Activated gamma-delta T cell treated with anti-CD3 and anti-CD28 coated beads, Interleukin-2, amount 50 U/mL, for 16 hours (primary cell): ENCODE measurements around the gene SLC24A3.

Experiments used
- DNase-seq: peaks from one replicate; pipeline ENCODE4 v3.0.0-alpha.2; 2020; ENCODE audit warnings: low read depth

The SLC24A3 gene

GRCh38 chr20:19713822-19714578 is 501.6 kb downstream of the SLC24A3 start:
- no peak for DNase-seq

- DNase-seq, result no peak
Observed at GRCh38 chr20:19714579-19714840, 502.1 kb downstream of the SLC24A3 start.

- no peak for DNase-seq
Observed at GRCh38 chr20:19715986-19716385, 503.5 kb downstream of the SLC24A3 start.

DNA sequence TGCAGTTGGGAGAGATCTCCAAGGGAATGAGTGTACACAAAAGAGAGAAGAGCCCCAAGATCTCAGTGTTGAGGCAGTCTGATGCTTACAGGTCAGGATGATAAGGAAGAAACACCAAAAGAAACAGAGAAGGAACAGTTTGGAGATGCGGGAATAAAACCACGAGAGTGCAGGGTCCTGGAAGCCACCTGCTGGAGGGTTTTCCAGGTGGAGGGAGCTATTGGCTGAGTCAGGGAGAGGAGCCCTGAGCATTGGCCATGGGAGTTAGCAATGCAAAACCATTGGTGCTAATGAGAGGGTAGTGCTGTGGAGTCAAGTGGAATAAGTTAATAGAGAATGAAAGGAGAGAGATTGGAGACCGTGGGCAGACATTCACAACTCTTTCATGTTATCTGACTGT is 506.4 kb downstream of the SLC24A3 start:
- DNase-seq, result no peak

GRCh38 chr20:19720991-19721390 is 508.5 kb downstream of the SLC24A3 start:
- no peak for DNase-seq

GRCh38 chr20:19723051-19723450 is 510.6 kb downstream of the SLC24A3 start:
- no peak for DNase-seq

DNA sequence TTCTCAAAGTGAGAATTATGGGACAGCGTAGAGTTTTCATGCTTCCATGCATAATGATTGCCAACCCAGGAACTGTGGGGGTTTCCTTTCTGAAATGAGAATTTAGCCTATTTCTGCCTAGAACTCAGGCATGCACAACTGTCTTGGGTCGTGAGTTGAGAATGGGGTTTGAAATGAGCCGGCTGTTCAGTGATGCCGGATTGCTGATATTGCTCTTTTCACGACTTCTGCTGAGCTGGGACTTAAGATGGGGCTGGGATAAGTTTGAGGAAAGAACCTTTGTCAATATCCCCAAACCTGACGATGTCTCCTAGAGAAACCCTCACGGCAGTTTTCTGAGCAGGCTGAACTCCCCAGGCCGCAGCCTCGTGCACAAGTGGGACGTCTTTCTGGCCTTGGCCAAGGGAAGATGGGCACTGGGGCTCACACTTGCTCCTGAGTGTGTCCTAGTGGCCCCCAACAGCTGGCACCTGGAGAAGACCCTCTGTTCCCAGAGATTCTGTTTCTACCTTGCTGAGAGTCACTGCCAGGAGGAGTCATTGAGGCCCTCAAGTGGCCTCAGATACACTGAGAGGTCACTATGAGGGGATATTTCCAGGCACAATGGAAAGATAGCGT is 511.5 kb downstream of the SLC24A3 start:
- no peak for DNase-seq

GRCh38 chr20:19725373-19725772 is 512.9 kb downstream of the SLC24A3 start:
- DNase-seq, result no peak

- no peak for DNase-seq
Observed at GRCh38 chr20:19725814-19726525, 513.5 kb downstream of the SLC24A3 start.

DNA sequence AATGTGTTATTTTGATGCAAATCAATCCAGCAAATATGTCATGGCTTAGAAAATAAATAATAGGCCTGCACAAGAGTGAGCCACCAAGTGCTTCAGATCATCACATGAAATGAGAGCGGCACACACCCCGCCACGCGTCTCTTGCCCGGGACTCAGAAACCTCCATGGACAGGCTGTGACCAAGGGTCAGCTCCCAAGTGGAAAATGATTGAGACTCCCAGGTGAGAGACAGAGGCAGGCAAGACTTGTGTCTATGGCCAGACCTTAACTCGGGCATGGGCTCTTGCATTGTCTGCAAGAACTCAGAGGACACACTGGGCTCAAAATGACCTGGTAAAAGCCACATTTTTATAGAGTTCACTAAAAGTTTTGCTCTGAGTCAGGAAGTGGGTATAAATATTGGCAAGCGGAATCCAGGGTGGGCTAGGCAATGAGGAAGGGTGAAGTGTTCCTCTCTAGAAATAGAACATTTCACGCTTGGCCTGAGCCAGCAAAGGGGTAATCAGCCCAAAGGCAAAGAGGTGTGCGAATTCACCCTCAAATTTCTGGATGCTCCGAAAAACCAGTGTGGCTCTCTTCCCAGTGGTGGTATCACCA is 514.9 kb downstream of the SLC24A3 start:
- no peak for DNase-seq

GRCh38 chr20:19729672-19730071 is 517.2 kb downstream of the SLC24A3 start:
- DNase-seq, result no peak

DNA sequence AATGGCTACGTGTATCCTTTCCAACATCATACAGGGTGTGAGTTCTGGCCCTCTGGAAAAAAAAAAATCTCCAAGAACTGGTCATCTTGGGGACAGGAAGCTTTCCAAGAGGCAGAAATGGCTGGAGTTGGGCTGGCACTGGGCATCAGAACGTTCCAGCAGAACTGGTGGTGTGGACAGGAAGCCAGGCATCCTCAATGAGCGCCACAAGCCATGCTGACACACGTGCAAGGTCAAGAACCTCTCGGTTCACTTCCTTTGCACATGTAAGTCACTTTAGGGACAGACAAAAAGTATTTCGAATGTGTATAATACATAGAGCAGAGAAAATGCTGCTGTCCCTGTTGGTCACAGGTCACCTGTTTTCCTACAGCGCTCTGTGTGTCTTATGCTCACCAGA is 518.3 kb downstream of the SLC24A3 start:
- no peak for DNase-seq

DNA sequence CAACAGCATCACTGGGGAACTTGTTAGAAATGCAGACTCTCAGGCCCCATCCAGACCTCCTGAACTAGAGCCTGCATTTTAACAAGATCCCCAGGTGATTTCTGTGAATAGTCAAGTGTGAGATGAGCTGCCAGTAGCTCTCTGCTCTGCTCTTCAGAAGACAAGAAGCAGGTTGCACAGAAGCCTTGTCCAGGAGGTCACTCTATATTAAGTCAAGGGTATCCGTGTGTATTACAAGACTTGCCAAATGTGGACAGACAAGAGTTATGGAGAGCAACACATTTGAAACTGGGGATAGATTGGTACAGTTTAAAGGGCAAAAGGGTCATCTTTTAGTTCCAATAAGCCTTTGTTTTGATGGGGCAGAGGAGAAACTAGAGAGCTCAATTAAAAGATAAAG is 522.4 kb downstream of the SLC24A3 start:
- no peak for DNase-seq

- DNase-seq, result no peak
Observed at GRCh38 chr20:19735446-19735845, 523.0 kb downstream of the SLC24A3 start.

- no peak for DNase-seq
Observed at GRCh38 chr20:19737025-19737424, 524.6 kb downstream of the SLC24A3 start.

- DNase-seq, result no peak
Observed at GRCh38 chr20:19738951-19739350, 526.5 kb downstream of the SLC24A3 start.

- no peak for DNase-seq
Observed at GRCh38 chr20:19739351-19739750, 526.9 kb downstream of the SLC24A3 start.

GRCh38 chr20:19740512-19740911 is 528.1 kb downstream of the SLC24A3 start:
- DNase-seq, result no peak

DNA sequence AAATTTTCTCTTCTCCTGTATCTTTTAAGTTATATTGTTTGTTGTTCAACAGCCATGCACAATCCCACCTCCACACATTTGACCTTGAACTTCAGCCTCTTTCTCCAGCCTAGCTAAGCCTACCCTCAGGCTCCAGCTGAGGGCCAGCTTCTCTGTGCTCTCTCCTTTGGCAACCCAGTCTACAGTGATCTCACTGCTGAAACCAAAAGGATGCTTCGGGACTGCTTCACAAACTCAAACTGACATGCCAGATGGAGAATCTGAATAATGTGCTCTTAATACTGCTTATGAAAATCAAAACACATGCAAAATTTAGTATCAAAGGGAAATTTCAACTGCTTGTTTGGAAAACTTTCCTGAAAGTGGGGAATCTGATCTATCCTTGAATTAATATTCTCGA is 529.5 kb downstream of the SLC24A3 start:
- no peak for DNase-seq

DNA sequence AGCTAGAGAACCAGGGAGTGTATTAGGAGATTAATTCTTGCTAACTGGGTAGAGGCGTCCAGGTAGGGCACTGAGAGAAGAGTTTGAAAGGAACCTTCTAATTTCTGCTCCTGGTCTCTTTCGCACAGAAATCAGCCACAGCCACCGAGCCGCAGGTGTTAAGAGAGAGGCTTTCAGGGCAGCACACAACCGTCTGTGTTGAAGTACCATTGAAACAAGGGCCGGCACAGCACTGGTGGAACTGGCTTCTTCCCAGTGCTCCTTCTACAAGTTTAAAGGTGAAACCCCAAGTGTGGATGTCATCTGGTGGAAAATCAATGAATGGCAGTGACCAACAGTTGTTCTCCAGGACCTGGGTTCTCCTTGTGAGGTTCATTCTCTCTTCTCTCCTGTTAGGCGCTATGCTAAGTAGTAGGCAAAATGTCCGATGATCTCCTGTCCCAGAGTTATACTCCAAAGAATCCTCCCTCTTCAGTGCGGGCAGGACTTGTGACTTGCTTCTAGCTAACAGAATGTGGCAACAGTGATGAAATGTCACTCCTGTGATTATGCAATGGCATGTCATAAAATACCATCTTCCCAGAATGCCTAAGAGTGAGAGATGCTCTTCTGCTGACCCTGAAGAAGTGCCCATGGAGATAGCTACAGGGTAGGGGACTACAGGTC is 530.7 kb downstream of the SLC24A3 start:
- no peak for DNase-seq

DNA sequence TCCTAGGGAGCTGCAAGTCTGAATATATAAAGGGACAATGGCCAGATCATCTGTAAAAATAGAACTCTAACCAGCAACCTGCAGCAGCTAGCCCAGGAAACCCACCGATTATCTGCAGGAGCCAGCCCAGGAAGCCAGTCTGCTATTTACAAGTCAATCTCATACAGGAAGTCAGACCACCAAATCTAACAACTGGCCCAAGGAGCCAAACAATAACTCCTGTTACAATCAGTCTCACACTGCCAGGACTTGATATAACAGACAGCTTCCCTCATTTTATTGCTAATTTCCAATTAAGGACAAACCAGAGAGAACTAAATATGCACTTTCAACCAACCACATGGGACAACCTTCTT is 531.2 kb downstream of the SLC24A3 start:
- DNase-seq, result no peak

- DNase-seq, result no peak
Observed at GRCh38 chr20:19745106-19745505, 532.7 kb downstream of the SLC24A3 start.

DNA sequence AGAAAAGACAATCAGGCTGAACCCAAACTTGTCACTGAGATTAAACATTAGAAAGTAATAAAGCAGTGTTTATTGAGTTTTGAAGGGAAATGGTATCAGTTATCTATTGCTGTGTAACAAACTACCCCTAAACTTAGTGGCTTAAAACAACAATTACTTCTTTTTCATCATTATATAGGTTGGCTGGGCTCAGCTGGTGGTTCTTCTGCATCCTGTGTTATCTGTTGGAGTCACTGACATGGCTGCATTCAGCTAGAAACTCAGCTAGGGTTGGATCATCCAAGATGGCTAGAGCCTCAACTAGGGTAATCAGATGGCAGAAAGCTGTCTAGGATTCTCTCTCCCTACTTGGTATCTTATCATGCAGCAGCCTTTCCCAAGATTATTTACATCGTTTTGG is 533.1 kb downstream of the SLC24A3 start:
- DNase-seq, result no peak
